NCI-H1694 treated with DMSO at 0.1 percent for 48 hours (cell line): ENCODE results near the gene SNCAIP.
"Not testable (repeated sequence)": the region's sequence is repeated elsewhere in the genome, so short reads cannot be mapped to it uniquely, and the experiment has no call there.

Source experiments
- DNase-seq: peaks from one replicate; lab custom pipeline; 2025; lab: John Stamatoyannopoulos, UW

SNCAIP gene

DNA sequence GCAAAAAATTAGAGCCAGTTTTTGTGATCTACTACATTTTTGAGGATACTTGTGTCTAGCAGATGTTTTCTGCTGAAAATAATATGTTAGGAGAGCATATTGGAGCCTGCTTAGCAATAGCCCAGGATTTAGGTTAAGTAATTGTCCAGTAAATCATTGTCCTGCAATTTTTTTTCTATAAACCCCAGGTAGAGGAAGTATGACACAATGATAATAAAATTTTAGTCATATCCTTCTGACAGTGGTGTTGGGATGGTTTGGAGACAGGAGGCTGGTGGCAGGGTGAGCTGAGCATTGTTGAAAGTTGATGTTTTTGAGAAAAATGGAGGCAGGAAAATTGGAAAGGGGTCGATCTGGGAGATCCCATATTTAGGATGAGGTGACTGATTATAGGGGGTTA is 3.5 kb downstream of the SNCAIP start:
- no peak for DNase-seq

DNA sequence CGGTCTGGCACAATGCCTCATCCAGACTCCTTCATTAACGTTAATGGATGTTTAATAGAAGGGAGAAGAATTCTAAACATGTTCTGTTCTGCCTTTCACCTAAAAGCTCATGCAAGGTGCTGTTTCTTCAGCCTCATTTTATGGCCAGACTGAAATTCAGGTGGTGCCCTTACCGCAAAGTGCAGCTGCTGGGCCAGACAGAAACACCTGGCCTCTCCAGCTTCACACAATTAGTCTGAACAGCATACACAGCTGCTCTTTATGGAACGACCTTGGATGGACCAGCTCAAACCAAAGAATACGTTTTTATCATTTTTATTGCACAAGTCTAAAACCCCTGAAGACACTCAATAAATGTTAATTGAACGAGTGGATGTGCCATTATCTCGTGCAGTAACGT is 4.6 kb downstream of the SNCAIP start:
- no peak for DNase-seq

DNA sequence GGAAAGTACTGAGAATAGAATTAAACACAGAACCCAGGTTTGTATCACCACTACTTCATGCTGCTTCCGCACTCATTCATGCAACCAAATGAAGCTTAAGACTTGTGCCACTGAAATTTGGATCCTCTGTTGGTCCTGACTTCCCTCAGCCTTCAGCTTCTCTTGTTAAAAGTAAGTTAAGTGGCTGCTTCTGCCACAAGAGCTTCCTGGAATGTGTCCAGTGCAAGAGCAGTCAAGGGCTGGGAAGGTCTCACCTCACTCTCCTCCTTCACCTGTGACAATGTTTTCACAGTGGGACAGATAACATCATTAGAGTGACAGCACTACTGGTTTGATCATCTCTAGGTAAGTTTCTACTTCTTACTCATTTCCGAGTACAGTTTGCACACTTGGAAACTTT is 7.9 kb downstream of the SNCAIP start:
- DNase-seq, result no peak

DNA sequence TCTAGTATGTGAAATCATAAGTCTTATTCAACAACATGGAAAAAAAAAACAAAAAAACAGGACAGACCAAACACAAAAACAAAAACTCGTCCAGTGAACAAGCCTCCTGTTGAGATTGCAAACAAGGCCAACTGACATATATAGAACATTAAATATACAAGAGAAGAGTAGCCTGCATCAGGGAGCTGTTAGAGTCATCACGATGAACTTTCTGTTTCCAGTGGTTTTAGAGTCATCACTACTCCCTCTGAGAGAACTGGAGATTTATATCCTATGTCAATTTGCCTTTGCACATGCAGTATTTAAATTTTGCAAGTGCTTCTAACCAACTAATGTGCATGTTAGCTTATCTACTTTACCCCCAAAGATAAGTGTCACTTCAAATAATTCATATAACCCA is 9.9 kb downstream of the SNCAIP start:
- DNase-seq, result no peak

DNA sequence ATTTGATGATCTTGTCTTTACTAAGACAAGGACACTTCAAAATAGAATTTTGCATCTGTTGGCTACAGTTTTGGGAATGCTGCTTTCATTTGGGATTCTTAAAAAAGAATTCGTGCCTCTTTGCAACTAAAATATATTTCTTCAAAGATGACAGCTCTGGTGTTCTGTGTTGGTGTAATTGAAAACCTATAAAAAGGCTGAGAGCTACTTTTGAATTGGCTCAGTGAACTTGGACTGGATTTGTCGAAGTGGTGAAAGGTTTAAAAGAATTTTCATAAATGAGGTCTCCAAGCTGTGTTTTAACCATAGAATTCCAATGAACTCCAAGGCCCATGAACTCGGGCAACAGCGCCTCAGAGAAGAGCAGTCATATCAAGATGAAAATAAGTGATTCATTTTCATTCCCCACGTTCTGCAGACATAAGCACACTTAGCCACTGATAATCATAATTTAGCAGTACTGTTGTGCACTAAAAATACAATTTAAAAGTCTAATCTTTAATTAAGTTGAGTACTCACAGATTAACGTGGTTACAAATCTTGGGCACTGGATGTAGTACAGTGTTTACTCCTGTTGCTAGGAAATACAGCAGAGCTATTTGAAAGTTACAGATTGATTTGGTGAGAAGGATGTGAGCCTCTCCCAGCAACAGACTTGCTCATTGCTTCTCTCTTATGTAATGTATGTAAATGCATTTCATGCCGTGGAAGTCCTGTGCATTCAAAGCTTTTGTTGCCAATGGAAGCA is 10.9 kb downstream of the SNCAIP start:
- DNase-seq, result no peak

DNA sequence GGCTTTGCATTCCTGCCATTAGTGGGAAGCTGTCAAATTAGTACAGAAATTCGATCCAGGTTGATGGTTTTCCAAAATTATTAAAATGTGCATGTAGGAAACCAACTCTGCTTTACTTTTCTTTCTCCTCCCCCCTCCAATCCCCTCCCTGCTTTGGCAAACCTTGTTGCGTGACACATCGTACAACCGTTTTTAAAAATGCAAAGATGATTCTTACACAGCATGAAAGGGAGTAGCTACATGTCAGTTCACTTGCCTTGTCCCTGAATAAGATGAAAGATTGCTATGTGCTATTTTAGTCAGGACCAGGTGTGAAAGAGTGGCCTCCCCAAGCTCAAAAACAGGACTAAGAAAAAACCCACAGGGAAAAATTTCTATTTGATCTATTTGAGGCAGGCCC is 11.7 kb downstream of the SNCAIP start:
- no peak for DNase-seq

DNA sequence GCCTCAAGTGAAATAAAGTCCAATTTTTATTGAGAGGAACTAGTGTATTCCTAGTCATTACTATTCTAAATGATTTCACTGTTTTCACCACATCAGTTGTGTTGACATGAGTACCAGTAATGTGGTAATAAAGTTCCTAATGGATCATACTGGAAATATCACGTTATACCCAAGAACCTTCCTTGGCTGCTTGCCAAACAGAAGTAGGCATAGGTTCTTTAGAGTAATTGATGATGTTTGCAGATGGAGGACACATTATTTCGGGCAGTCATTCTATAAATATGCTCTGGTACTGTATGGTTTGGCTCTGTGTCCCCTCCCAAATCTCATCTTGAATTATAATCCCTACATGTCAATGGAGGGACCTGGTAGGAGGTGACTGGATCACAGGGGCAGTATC is 15.1 kb downstream of the SNCAIP start:
- no peak for DNase-seq

DNA sequence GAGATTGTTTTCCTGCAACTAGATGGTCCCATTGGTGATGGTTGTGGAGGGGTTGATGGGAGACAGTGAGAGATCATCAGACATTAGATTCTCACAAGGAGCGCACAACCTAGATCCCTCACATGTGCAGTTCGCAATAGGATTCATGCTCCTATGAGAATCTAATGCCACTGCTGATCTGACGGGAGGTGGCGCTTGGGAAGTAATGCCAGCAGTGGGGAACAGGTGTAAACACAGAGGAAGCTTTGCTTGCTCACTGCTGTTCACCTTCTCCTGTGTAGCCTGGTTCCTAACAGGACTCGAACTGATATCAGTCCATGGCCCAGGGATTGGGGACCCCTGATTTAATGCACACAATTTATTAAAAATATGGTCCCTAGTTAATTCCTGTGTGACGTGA is 18.8 kb downstream of the SNCAIP start:
- no peak for DNase-seq

DNA sequence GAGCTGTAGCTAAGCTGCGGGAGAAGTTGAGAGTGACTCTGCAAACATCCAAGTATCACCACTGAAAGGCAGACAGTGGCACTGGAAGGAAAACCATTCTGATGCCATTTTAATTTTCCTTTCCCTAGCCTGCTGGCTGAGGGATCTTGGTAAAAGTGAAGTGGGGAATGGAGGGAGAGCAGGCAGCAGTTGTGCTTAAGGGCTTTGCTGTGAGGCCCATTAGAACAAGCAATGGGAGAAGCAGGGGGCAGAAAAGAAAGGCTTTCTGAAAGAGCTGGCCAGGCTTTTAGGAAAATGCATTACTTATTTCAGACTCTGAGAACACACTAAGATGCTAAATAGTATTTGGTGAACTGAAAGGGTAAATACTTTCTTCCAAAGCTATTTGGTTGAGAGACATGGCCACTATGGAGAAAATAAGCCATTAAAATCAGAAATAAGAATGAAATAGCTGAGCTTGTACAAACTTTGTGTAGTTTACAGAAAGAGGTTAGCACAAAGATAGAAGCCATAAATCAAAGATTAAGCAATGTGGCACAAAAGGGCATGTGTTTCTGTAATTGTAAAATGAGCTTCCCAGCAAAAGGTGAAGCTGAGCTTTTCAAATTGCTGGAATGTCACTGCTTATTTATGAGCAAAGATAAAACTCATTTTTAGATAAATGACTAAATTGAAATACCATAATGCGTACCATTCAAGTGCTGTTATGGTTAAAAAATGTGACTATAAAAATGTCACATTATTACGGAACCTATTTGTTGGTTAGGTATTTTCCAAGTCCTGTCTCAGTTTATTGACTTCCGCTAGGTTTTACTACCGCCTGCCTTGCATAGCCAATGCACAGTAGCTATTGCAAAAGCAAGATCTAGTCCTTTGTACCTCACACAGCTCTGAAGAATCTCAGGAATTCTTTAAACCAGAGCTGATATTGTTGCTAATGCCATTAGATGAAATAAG is 20.8 kb downstream of the SNCAIP start:
- no peak for DNase-seq

DNA sequence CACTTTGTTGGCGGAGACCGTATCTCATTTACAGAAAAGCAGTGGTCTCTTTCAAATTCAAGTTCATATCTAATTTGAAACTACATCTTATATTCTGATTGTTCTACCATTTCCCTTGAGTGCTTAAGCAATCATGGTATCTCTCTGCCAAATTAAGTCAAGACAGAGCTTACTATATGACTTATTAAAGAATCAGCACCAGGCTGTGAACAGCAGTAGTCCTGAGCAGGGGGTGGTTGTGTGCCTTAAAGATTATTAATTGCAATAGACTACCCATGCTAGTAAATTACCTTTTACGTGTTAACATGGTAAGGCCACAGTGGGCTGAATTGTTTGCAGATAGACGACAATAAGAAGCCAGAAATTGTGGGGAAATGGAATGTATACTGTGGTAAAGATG is 21.5 kb downstream of the SNCAIP start:
- no peak for DNase-seq

DNA sequence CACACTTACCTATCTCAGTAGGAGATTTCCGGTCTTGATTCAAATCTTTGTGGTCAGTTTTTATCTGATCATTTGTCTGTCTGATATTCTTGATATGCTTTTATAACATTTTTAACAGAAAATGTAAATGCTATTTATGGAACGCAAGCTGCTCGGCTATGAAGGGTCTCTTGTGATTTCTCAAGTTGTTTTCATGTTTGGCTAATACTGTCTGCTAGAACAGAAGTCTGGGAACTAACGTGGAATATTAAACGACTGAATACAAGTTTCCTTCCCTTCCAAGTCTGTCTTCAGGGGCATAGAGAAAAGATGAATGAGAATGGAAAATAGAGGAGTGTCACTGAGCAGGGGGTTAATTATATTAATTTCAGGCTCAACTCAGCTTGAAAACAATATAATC is 27.6 kb downstream of the SNCAIP start:
- no peak for DNase-seq

DNA sequence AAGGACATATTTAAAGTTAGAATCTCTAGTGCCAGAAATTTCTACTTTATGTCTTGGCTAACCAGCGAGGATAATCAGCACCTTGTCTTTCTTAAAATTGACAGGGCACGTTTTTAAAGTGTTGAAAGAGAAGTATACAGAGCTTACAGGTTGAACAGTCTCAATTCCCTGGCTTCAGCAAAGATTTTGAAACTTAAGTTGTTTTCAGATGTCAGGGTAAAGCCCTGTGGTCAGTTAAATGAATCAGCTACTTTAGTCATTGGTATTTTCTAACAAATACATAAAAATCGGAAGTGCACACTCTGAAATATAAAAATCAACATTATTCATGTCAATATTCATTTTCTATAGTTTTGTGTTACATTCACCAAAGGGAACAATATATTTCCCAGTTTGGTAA is 29.1 kb downstream of the SNCAIP start:
- DNase-seq, result no peak

DNA sequence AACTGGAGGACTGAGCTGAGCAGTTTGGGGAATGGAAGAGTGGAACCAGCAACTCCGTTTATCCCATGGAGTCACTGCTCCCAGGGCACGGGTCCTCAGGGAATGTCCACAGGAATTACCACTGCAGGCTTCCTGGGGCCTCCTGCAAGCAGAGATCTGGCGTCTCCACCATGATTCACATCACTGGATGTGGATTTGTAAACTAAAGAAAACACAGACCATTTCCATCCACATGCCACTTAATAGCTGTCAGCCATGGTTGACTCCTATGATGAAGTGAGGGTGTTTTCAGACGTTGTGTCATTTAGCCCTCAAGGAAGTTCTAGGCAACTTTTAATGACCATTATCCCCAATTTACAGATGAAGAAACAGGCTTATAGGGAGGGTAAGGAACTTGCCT is 30.2 kb downstream of the SNCAIP start:
- DNase-seq, result no peak

DNA sequence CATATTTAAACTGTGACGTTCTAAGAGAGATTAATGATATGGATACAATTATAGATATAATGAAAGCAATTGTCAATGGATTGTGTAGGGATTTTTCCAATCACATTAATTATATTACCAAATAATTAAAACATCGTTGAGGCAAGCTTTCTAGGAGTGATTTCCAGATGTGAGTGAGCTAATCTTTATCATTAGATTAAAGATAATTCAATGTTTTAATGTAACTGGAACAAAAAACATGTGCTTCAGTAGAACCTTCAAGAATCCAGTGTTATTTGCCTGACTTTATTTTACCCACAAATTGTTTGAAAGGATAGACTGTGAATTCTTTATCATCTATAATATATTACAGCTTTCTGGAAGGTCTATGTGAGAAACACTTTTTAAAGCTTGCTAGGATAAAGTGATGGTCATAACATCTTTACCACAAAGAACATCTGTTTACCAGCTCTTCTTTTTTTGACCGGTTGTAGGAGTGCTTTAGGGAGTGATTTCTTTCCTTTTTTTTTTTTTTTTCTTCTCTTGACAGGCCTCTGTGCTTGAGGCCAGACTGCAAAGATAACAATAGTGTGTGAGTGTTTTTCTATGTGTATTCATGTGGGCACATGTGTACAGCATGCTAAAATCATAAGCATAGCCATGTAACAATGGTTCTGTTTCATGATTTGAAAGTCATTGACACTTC is 35.0 kb downstream of the SNCAIP start:
- DNase-seq, result no peak

DNA sequence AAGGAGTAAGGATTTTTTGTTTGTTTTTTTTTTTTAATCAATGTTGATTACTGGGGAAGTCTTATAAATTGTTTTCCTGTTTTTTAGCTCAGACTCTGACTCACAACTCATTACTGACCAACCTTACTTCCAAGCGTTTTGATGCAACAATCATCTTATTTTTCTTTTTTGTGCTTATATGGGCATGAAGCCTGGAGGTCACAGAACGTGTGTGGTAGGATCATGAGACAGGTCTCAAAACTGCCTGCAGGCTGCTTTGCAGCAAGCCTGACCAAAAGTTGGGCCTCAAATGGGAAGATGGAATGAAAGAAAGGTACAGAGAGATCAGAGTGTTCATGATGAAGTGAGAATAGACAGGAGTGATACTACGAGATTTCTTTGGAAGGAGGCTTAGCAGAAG is 38.5 kb downstream of the SNCAIP start:
- no peak for DNase-seq

DNA sequence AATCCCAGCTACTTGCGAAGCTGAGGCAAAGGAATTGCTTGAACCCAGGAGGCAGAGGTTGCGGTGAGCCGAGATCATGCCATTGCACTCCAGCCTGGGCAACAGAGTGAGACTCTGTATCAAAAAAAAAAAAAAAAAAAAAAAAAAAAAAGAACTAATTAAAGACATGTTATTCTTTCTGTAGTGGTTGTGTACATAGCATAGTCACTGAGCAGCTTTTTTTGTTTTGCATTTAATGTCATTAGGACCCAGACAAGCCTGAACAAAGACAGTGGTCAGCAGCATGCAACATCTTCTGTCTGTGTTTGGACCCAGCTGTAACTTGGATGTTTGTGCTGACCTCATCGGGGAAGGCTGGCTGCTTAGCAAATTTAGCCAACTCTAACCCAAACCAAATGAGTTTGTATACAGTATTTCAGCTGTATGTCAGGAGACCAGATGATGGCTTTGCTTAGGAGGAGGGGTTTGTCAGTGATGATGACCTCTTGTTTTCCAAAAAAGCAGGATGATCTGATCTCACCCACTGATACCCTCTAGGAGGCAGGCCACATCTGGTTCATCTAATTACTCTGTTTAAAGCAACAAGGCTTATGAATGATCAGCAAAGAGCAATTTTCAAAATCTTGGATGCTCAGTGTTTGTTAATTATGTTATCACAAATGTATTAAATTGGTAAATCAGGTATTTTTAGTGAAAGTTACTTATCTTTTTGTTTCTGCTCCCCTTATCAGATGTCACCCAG is 39.5 kb downstream of the SNCAIP start:
- no peak for DNase-seq

DNA sequence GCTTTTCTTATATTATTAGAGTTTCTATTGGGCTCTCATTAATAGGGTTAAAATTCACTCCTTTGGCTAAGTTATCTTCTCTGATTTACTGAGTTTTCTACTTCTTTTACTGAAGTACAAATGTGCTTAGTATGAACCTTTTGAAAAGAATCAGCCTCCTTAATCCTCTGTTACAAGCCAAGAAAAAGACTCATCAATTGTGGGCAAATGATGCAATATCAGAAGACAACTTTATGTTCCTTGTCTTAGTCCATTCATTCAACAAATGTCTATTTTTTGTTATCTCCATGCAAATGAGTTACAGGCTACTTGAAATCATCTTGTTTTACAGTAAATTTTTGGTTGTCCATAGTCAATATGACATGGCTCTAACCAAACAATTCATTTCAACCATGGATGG is 40.3 kb downstream of the SNCAIP start:
- no peak for DNase-seq

DNA sequence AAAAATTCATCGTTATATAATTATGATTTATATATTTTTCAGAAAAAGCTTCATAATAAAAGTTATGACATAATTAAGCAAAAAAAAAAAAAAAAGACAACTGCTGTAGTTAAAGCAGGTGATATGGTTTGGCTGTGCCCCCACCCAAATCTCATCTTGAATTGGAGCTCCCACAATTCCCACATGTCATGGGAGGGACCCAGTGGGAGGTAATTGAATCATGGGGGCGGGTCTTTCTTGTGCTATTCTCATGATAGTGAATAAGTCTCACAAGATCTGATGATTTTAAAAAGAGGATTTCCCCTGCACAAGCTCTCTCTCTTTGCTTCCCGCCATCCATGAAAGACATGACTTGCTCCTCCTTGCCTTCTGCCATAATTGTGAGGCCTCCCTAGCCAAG is 41.3 kb downstream of the SNCAIP start:
- not testable (repeated sequence) for DNase-seq

DNA sequence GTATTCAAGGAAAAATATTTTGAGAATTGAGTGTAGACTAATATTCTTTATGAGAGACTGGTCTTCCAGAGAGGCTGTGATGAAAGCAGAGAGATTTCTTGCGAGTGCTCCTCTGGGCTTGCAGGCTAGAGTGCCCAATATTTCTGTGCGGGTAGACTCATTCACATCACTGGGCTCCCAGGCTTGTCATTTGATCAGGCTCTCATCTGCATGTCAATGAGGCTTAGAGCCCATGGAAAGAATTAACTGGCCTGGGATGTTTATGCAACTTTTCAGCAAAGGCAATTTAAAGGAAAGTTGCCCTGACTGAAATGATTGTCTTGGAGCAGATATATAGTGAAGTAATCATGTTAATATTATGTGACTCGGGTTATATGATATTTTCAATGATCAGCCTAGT is 42.3 kb downstream of the SNCAIP start:
- no peak for DNase-seq

DNA sequence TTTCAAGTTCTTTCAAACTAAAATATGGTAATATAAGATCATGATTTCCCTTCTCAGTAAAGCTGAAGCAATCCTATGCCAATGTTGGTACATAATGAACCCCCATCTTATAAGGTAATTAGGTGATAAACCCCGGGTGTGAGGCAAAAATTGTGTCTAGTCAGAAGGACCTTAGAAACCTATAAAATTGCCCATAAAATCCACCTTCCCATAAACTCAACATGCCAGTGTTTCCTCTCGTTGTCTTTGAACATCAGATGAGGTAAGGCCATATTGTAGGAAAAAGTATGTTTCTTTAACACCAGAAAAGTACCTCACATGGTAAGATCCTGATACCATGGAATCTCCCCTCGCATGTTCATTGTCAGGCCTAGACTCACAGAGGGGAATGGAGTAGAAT is 43.3 kb downstream of the SNCAIP start:
- no peak for DNase-seq

DNA sequence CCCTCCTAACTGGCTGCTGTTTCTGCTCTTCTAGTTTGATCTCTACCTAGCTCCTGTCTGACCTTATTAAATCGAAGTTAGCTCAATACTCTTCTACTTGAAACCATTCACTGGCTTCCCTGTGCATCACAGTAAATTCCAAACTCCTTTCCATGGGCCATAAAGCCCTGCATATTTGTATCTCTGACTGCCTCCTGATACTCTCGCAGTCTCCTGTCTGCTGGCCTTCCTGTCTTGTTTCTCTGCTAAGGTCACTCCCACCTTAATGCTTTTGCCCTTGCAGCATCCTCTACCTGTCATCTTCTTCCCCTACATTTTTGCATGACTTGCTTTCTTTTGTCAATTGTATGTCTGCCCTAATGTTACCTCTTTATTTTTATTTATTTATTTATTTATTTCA is 44.8 kb downstream of the SNCAIP start:
- DNase-seq, result no peak

DNA sequence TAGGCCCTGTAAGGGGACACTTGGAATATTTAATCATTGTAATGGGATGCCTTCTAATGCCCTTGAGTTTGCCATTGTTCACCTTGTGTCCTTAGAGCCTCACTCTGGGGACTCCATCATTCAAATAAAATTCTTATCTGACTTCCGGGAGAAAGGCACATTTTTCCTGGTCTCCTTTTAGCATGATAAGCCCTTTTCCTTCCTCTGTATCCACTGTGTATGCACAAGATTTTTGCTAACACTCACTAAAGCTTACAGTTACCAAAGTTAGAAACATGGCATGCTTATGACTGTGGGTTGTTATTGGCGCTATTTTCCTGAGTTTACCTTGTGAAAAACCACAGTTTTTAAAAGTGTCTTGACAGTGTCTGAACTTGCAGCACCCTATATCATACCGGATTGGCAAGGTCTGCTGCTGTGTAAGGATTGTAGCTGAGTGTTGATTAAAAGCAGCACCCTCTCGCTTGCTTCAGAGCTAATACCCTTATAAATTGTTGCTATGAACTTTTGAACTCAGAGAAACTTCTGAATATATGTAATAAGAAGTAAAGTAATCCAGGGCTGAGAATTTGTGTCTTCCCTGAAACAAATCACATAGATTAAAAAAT is 46.4 kb downstream of the SNCAIP start:
- DNase-seq, result no peak
